GM21360 (cell line): ENCODE measurements around the gene ZNF331.
"Not testable (repeated sequence)": the region's sequence is repeated elsewhere in the genome, so short reads cannot be mapped to it uniquely, and the experiment has no call there.

Experiments used
- ATAC-seq: cut with Tn5 transposase; IDR thresholded peaks from one replicate; pipeline ENCODE4 v1.9.1; 2021; ENCODE audit warnings: mild to moderate bottlenecking, moderate library complexity; ENCODE audit not compliant: unreplicated experiment

The ZNF331 gene

DNA sequence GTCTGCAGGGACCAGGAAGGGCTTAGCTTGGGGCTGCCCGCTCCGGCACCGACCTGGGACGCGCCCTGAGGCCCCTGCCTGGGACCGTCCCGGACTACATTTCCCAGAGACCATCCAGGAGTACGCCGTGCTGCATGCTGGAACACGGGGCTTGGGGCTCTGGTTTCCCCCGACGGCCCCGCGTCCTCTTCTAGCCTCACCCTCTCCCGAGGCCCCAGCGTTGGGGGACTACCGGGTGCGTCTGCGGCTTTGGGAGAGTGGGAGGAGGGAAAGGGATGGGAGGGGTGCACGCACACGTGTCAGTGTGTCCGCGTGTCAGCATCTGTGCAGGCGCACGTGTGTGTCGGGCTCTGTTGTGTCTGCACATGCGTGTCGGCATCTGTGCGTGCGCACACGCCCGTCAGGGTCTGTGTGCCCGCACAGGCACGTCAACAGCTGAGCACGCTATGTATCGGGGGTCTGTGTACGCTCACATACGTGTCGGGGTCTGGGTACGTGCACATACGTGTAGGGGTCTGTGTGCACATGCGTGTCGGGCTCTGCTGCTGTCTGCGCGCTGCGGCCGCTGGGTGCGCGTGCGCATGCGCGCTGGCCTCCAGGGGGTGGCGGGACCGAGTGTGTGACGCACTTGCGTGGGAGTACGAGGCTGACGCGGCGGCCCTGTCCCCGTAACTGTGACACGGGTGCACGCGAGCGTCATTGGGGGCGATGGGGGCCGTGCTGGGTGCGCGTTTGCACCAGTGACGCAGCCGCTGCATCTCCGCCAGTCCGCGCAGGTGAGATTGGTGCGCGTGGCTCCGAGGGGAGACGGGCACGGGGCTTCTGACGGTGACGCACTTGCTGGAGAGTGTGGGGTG lies at the start of gene ZNF331:
Gene ZNF331, plus strand, starts transcription at position 625 of the 857 bp plus-strand sequence. CDS start 31,232 bp downstream, outside the sequence.
- ATAC-seq: peak; percentile 55

GRCh38 chr19:53492153-53492552 lies 45.8 kb upstream of the ZNF331 start:
- no peak for ATAC-seq

DNA sequence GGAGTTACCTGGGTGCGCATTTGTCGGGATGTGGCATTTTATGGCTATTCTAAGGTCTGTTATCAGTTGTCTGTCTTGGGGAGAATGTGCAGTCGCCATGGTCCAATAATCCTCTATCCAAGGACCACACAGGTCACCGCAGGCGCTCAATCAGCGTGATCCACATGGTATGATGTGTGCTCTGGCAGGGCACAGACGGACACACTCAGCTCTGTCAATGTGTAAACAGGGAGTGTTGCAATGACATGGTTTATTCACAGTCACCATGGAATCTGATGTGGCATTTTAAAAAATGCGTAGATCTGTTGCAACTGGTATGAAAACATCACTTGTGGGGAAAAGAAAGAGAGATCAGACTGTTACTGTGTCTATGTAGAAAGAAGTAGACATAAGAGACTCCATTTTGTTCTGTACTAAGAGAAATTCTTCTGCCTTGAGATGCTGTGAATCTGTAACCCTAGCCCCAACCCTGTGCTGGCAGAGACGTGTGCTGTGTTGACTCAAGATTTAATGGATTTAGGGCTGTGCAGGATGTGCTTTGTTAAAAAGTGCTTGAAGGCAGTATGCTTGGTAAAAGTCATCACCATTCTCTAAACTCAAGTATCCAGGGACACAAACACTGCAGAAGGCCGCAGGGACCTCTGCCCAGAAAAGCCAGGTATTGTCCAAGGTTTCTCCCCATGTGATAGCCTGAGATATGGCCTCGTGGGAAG lies 40.5 kb upstream of the ZNF331 start:
- not testable (repeated sequence) for ATAC-seq

GRCh38 chr19:53498024-53498395 lies 39.9 kb upstream of the ZNF331 start:
- not testable (repeated sequence) for ATAC-seq

DNA sequence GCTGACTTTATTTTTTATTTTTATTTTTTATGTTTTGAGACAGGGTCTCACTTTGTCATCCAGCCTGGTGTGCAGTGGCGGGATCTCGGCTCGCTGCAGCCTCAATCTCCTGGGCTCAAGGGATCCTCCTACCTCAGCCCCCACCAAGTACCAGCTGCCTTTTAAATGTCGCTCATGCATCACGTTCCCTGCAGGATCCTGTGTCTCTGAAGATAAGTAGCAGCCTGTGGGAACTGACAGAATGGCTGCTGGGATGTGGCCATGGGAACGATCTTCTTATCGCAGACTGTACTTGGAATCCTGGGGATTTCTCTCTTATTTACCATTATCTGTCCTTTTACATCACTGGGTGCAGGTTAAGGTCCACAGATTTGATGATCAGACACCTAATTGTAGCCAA lies 34.8 kb upstream of the ZNF331 start:
- not testable (repeated sequence) for ATAC-seq

DNA sequence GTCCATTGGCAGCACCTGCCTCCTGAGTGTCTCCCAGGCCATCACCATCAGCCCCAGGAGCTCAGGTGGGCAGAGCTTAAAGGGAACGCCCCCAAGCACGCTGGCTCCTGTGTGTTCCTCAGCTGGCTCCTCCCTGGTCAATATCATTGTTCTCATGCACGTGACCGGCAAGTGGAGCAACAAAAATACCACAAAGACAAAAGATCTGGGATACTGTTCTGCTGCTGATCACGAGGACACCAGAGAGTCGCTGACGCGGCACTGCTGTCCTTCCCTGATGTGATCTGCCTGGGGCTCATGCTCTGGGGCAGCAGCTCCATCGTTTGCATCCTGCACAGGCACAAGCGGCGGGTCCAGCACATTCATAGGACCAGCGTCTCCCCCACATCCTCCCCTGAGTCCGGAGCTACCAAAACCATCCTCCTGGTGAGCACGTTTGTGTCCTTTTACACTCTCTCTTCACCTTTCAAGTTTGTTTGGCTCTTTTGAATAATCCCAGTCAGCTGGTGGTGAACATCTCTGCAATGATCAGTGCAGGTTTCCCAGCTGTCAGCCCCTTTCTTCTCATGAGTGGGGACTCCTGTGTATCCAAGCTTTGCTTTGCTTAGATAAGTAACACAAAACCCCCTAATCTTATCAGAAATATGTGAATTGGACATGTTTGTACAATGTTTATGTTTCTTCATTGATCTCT lies 34.1 kb upstream of the ZNF331 start:
- ATAC-seq: not testable (repeated sequence)

- not testable (repeated sequence) for ATAC-seq
Measured at GRCh38 chr19:53504365-53504703, 33.6 kb upstream of the ZNF331 start.

DNA sequence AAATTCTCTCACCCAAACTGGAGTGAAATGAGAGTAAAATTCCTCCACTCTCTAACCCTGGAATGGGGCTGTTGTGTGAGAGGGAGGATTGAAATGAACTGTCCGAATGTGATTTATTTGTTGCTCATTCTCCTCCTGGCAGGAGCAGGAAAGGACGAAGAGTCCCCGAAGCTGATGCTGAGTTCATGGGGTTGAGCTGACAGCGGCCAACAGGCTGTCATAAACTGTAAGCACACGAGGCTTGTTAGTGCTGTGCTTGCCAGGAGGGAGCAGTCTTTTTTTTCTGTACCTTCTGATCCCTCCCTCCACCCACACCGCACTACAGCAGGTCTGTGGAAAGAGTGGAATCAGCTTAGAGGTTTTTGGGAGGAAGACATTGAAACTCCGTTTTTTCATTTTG lies 33.1 kb upstream of the ZNF331 start:
- ATAC-seq: no peak

DNA sequence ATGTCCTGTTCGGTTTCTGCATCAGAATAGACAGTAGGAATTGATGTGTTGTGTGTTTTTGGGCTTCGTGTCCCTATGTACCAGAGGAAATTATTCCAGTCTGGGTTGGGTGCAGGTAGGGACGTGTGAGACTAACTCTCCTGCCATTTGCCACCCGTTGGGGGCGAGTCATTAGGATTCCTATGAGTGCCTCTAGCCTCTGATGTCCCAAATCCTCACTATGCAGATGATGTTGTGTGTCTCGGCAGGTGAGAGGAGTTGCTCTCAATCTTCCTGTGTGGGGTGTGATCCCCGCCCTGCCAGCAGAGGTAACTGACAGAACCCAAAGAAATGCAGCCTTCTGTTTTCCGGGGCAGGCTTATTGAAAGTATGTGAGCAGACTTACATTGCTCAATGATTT lies 31.2 kb upstream of the ZNF331 start:
- no peak for ATAC-seq

DNA sequence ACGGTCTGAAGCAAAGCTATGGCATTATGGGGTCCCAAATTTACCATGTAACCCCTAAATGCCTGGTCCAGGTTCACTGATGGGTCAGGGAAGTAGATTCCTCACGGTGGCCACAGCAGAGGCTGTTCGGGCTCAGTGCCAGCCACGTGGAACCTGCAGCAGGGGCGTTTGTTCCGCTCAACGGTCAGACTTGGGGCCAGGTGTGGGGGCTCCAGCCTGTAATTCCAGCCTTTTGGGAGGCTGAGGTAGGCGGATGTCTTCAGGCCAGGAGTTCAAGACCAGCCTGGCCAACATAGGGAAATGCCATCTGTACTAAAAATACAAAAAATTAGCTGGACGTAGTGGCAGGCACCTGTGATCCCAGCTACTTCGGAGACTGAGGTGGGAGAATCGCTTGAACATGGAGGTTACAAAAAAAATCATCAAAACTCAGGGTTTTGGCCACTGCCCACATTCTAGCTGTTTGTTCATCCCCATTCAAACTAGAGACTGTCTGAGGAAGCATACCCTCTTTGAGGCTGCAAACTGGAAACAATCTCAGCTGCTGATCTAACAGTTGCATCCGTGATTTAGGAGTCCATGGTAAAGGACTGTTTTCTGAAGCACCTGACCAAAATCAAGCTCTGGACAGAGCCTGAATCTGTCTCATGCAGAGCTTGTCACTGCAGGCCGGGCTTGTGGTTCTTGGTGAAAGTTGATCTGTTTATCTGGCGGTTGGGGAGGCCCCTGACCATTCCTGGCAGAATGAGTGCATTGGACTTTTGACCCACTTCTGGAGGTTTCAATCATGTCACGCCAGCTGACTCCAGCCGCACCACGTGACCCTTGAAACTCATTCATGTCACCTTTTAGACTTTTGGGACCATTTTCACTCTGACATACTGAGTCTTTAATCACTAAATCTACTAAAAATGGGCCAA lies 30.2 kb upstream of the ZNF331 start:
- no peak for ATAC-seq

GRCh38 chr19:53509443-53509842 lies 28.5 kb upstream of the ZNF331 start:
- no peak for ATAC-seq

DNA sequence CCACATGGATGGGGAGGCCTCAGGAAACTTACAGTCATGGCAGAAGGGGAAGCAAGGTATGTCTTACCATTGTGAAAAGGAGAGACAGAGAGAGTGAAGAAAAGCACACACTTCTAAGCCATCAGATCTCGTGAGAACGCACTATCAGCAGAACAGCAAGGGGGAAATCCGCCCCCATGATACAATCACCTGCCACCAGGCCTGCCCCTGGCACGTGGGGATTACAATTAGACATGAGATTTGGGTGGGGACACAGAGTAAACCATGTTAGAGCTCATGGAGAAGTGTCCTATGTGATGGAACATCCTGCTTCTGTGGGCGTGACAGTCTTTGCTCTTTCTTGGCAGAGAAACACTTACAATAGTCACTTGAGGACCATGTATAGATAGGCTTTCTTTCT lies 28.1 kb upstream of the ZNF331 start:
- no peak for ATAC-seq

DNA sequence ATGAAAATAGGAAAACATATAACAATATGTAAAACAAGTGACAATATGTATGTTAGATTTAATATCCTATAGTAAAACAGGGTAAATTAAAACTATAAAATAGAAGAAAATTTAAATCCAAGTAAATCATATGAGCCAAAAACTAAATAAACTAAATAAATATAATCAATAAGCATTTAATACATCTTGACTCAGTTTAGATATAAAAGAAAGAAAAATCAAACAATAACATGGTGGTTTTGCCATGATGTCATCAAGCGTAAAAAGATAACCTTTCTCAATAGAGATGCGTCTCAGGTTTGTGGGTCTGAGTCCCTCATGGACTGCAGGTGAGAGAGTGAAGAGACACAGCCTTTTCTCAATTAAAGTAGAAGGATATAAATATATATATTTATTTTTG lies 26.6 kb upstream of the ZNF331 start:
- ATAC-seq: no peak

- no peak for ATAC-seq
Measured at GRCh38 chr19:53511933-53512374, 26.0 kb upstream of the ZNF331 start.

- not testable (repeated sequence) for ATAC-seq
Measured at GRCh38 chr19:53515047-53515446, 22.9 kb upstream of the ZNF331 start.

DNA sequence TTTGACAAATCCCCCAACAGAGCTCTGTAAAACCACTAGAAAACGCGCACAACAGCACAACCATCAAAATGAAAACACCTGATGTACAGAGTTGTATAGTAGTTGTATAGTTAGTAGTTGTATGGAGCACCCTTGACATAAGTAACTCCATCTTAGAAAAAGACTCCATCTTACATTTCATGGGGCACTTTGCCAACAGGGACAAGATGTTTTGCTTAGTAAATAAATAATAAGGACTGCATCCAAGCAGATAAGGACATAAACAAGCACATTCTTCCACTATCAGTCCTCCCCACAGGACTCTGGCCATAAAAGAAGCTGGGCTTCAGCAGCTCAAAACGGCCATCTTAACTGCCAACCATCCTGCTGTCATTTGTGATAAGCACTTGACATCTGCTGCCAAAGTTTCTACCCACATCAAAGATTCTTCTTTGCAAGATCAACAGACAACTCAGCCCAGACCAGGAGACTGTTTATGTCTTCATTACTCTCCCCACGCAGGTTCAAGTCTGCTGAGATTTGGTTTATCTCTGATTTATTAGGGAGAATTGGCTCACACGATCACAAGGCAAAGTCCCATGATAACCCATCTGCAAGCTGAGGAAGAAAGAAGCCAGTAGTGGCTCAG lies 20.7 kb upstream of the ZNF331 start:
- ATAC-seq: no peak

- no peak for ATAC-seq
Measured at GRCh38 chr19:53518121-53518520, 19.8 kb upstream of the ZNF331 start.

GRCh38 chr19:53518716-53519115 lies 19.2 kb upstream of the ZNF331 start:
- ATAC-seq: no peak

- ATAC-seq: no peak
Measured at GRCh38 chr19:53519446-53519845, 18.5 kb upstream of the ZNF331 start.

DNA sequence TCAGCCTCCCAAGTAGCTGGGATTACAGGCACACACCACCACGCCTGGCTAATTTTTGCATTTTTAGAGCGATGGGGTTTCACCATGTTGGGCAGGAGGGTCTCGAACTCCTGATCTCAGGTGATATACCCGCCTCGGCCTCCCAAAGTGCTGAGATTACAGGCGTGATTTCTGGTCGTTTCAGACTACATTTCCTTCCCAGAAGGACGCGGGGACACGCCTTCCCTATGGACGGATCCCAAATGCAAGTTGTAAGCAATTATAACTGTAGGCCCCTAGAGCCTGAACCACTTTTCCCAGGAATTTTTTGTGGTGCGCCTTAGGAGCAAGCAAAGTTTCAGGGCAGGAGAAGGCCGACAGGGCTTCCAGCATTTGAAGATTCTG lies 17.8 kb upstream of the ZNF331 start:
- ATAC-seq: no peak
